ENCODE data around the gene WNT3A.

- TF ChIP-seq CTCF (IDR thresholded peaks at IDR 0.05) (peak in 2 of 4 experiments; percentile 14 to 19), POLR2A (IDR thresholded peaks at IDR 0.05) (peak; percentile 93 to 96)
Measured at GRCh38 chr1:228109073-228109961, 102.5 kb downstream of the WNT3A start, which contains the start of gene MRPL55.
